Gastrocnemius medialis (tissue), 4 donors: ENCODE data around the gene GAS2L1. TPM values are rescaled to one million over a fixed set of nuclear protein-coding genes. Genes with fewer than 3 reads are reported as not detected.

Experiments used
- ATAC-seq, 2 donors: fragments of 150-250 bp; one replicate each; pipeline ENCODE4 v1.9.1; 2016
- DNase-seq, 2 donors: peaks; one replicate each; pipeline ENCODE4 v3.0.0-alpha.2; 2019
- H3K27ac ChIP-seq, 4 donors: fragments of 200-600 bp; sonication (generic); 1 replicate in 1 of 4; 2 replicates in 3 of 4; pipeline ENCODE4 v1.5.1; 2016 to 2018; ENCODE audit warnings: mild to moderate bottlenecking in 2 of 4, moderate library complexity in 1 of 4
- H3K27me3 ChIP-seq, 3 donors: fragments of 200-600 bp; sonication (generic) in 2 of 3; 1 replicate in 1 of 3; 2 replicates in 2 of 3; pipeline versions ENCODE4 v1.5.1 to v1.6.0; 2016 to 2019; ENCODE audit warnings: mild to moderate bottlenecking in 1 of 3, moderate library complexity in 1 of 3
- H3K36me3 ChIP-seq, 2 donors: fragments of 200-600 bp; sonication (generic) in 1 of 2; one replicate each; pipeline ENCODE4 v1.5.1; 2017 to 2018
- H3K4me1 ChIP-seq, 2 donors: fragments of 200-600 bp; sonication (generic) in 1 of 2; one replicate each; pipeline ENCODE4 v1.5.1; 2016 to 2017; ENCODE audit warnings: mild to moderate bottlenecking in 2 of 2
- H3K4me3 ChIP-seq, 4 donors: fragments of 200-600 bp; sonication (generic) in 3 of 4; 1 replicate in 1 of 4; 2 replicates in 3 of 4; pipeline ENCODE4 v1.5.1; 2016 to 2019; ENCODE audit warnings: mild to moderate bottlenecking in 2 of 4
- H3K9me3 ChIP-seq, 3 donors: fragments of 200-600 bp; sonication (generic) in 2 of 3; 1 replicate in 1 of 3; 2 replicates in 2 of 3; pipeline ENCODE4 v1.5.1; 2016 to 2019
- CTCF ChIP-seq, 5 experiments: fragments of 450-650 bp in 3 of 5; fragments of 200-600 bp in 2 of 5; sonication (generic) in 2 of 5; IDR thresholded peaks in 4 of 5; conservative IDR thresholded peaks in 1 of 5; 1 replicate in 4 of 5; 2 replicates in 1 of 5; pipeline ENCODE4 v1.5.1; 2016 to 2019; ENCODE audit warnings: antibody characterized with exemption in 5 of 5, mild to moderate bottlenecking in 3 of 5, moderate library complexity in 3 of 5
- POLR2A ChIP-seq, 2 donors: fragments of 450-650 bp; IDR thresholded peaks; one replicate each; pipeline ENCODE4 v1.6.1; 2017; ENCODE audit warnings: antibody characterized with exemption in 2 of 2, mild to moderate bottlenecking in 2 of 2, moderate library complexity in 2 of 2
- in situ Hi-C, 4 donors: fragments of 200-750 bp; cut with MboI; loops; one replicate each; pipeline versions ENCODE4 v1.15.0 to v1.8.0; 2017; ENCODE audit warnings: low sequenced_read_pairs in 4 of 4
- intact Hi-C: fragments of 100-400 bp; cut with DNase I; formaldehyde crosslinking; loops from one replicate; pipeline ENCODE4 v1.15.1; 2023; ENCODE audit warnings: low total_unique reads
- total RNA-seq, 4 donors: library from RNA; depleted of rRNA; stranded (reverse); fragments of >200 nt; gene quantifications; one replicate each; pipeline versions ENCODE4 v1.1.0 to v1.2.3, GENCODE V29; 2016

The GAS2L1 gene
- total RNA-seq, 4 donors from 2014 or later = 4.8 to 23.0 (median 6.6) TPM

DNA sequence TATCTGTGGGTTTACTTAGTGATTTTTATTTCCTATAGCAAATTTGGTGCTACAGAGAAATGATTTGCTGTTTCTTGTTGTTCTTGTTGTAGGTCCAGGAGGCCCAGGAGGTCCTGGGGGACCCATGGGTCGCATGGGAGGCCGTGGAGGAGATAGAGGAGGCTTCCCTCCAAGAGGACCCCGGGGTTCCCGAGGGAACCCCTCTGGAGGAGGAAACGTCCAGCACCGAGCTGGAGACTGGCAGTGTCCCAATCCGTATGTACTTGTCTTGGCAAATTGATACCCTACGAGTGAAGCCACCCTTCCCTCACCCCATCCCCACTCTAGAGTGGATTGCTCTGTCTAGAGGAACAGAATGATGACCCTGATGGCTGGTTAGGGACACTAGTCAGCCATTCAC, 7.8 kb upstream of the GAS2L1 start:
- Histone ChIP-seq H3K4me1 (peaks cover 0 to 7% of the 10 kb centered on the region in 2 donors), H3K4me3 (no peak overlapping the region), H3K27me3 (no peaks in the 10 kb centered on the region), H3K36me3 (peaks cover 7 to 74% of the 10 kb centered on the region in 2 donors), H3K27ac (no peak overlapping the region), H3K9me3 (no peaks in the 10 kb centered on the region)
- DNase-seq = no peak
- intact Hi-C loops (no loop called here), in situ Hi-C loops (loop anchor here in 1 of 4 donors (25.0 kb wide), 1 partner anchor 239 kb away; no protein-coding TSS in a partner anchor)
- TF ChIP-seq CTCF (IDR thresholded peaks at IDR 0.05 in 4 of 5, conservative IDR thresholded peaks at IDR 0.05 in 1 of 5) (no peak), POLR2A (IDR thresholded peaks at IDR 0.05) (no peak)
- no peak for ATAC-seq

DNA sequence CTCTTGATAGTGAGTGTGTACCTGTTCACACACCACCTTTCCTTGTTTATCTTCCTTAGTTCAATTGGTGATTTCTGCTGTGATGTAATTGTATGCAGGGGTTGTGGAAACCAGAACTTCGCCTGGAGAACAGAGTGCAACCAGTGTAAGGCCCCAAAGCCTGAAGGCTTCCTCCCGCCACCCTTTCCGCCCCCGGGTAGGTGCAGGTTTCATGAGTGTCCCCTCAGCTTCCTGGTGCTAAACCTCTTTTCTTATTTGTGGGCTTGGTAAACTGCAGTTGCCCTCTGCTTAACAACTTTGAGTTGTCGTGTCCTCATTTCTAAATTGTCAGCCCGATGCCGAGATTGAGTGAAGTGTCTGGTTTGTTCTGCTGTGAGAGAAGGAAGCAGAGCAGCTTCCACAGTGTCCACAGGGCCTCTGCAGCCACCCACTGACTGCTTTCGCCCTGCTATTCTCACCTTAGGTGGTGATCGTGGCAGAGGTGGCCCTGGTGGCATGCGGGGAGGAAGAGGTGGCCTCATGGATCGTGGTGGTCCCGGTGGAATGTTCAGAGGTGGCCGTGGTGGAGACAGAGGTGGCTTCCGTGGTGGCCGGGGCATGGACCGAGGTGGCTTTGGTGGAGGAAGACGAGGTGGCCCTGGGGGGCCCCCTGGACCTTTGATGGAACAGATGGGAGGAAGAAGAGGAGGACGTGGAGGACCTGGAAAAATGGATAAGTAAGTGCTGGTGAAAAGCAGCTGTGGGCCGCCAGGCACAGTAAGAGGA, 7.1 kb upstream of the GAS2L1 start:
- in situ Hi-C loops = loop anchor here in 1 of 4 donors (25.0 kb wide), 1 partner anchor 238 kb away; no protein-coding TSS in a partner anchor
- no peaks in the 10 kb centered on the region for H3K9me3 ChIP-seq
- peaks cover 7 to 67% of the 10 kb centered on the region in 2 donors for H3K36me3 ChIP-seq
- no peak for ATAC-seq
- no peaks in the 10 kb centered on the region for H3K27me3 ChIP-seq
- H3K4me3 ChIP-seq = no peak overlapping the region
- intact Hi-C loops = no loop called here
- H3K4me1 ChIP-seq = peaks cover 0 to 7% of the 10 kb centered on the region in 2 donors
- no peak overlapping the region for H3K27ac ChIP-seq
- no peak for DNase-seq
- TF ChIP-seq CTCF (IDR thresholded peaks at IDR 0.05 in 4 of 5, conservative IDR thresholded peaks at IDR 0.05 in 1 of 5) (no peak), POLR2A (IDR thresholded peaks at IDR 0.05) (no peak)

GRCh38 chr22:29300467-29300806, 6.0 kb upstream of the GAS2L1 start:
- no peaks in the 10 kb centered on the region for H3K9me3 ChIP-seq
- ATAC-seq = no peak
- TF ChIP-seq CTCF (IDR thresholded peaks at IDR 0.05 in 4 of 5, conservative IDR thresholded peaks at IDR 0.05 in 1 of 5) = no peak
- TF ChIP-seq POLR2A (IDR thresholded peaks at IDR 0.05) = no peak
- H3K36me3 ChIP-seq = peaks cover 7 to 56% of the 10 kb centered on the region in 2 donors
- in situ Hi-C loops = loop anchor here in 1 of 4 donors (10.0 kb wide), 1 partner anchor 94 kb away; no protein-coding TSS in a partner anchor
- H3K4me1 ChIP-seq = peaks cover 0 to 7% of the 10 kb centered on the region in 2 donors
- no peak for DNase-seq
- no peaks in the 10 kb centered on the region for H3K27me3 ChIP-seq
- H3K27ac ChIP-seq = no peak overlapping the region
- intact Hi-C loops = no loop called here
- no peak overlapping the region for H3K4me3 ChIP-seq

GRCh38 chr22:29300807-29301601, 5.4 kb upstream of the GAS2L1 start:
- DNase-seq (no peak), ATAC-seq (peak in 1 of 2 donors; percentile 7)
- intact Hi-C loops = no loop called here
- Histone ChIP-seq H3K36me3 (peaks cover 7 to 50% of the 10 kb centered on the region in 2 donors), H3K27ac (no peak overlapping the region), H3K4me3 (no peak overlapping the region), H3K9me3 (no peaks in the 10 kb centered on the region), H3K4me1 (peaks cover 0 to 7% of the 10 kb centered on the region in 2 donors), H3K27me3 (no peaks in the 10 kb centered on the region)
- in situ Hi-C loops = loop anchor here in 1 of 4 donors (10.0 kb wide), 1 partner anchor 94 kb away; no protein-coding TSS in a partner anchor
- TF ChIP-seq POLR2A (IDR thresholded peaks at IDR 0.05) = no peak
- no peak for TF ChIP-seq CTCF (IDR thresholded peaks at IDR 0.05 in 4 of 5, conservative IDR thresholded peaks at IDR 0.05 in 1 of 5)
